ENCODE data around the gene COBLL1.

GRCh38 chr2:164696634-164697033 is 145.0 kb downstream of the COBLL1 start:
- TF ChIP-seq, protein P1, sequence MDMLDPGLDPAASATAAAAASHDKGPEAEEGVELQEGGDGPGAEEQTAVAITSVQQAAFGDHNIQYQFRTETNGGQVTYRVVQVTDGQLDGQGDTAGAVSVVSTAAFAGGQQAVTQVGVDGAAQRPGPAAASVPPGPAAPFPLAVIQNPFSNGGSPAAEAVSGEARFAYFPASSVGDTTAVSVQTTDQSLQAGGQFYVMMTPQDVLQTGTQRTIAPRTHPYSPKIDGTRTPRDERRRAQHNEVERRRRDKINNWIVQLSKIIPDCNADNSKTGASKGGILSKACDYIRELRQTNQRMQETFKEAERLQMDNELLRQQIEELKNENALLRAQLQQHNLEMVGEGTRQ (IDR thresholded peaks at IDR 0.05; ENCODE audit: low read depth, low read length), result no peak
- TF ChIP-seq CTCF (conservative IDR thresholded peaks at IDR 0.05; ENCODE audit: low read depth, low read length) (no peak), POLR2A (IDR thresholded peaks at IDR 0.05; ENCODE audit: low read depth, low read length) (no peak), MAFK (IDR thresholded peaks at IDR 0.05; ENCODE audit: low read depth, low read length) (no peak), CEBPB (IDR thresholded peaks at IDR 0.05; ENCODE audit: low read depth, low read length) (no peak), RCOR1 (IDR thresholded peaks at IDR 0.05; ENCODE audit: insufficient replicate concordance, low read length) (no peak), RAD21 (IDR thresholded peaks at IDR 0.05; ENCODE audit: low read length) (no peak), FOS (IDR thresholded peaks at IDR 0.05; ENCODE audit: low read depth, low read length) (no peak)
